Spinal cord (tissue), 10 donors: ENCODE data around the gene DIP2C. TPM values are rescaled to one million over a fixed set of nuclear protein-coding genes. Genes with fewer than 3 reads are reported as not detected.
A peak's percentile ranks its signal among the peaks of the same experiment; 100 is the strongest.

Experiments used
- DNase-seq, 6 donors: peaks; one replicate each; pipeline versions ENCODE4 v3.0.0 to v3.0.0-alpha.2; 2013 to 2015; ENCODE audit warnings: low spot score in 6 of 6, low read depth in 4 of 6
- H3K27ac ChIP-seq: one replicate; pipeline ENCODE4 v1.5.1; 2013; ENCODE audit warnings: low read depth, low read length, control low read depth
- H3K27me3 ChIP-seq: one replicate; pipeline ENCODE4 v1.6.1; 2013; ENCODE audit warnings: low read length; ENCODE audit not compliant: control insufficient read depth, insufficient read depth
- H3K36me3 ChIP-seq: one replicate; pipeline ENCODE4 v1.6.1; 2013; ENCODE audit warnings: low read length; ENCODE audit not compliant: control insufficient read depth, insufficient read depth
- H3K4me1 ChIP-seq: one replicate; pipeline ENCODE4 v1.6.1; 2013; ENCODE audit warnings: low read length; ENCODE audit not compliant: control insufficient read depth, insufficient read depth
- H3K4me3 ChIP-seq: one replicate; pipeline ENCODE4 v1.5.1; 2013; ENCODE audit warnings: low read depth, low read length, control low read depth
- H3K9me3 ChIP-seq: one replicate; pipeline ENCODE4 v1.6.1; 2013; ENCODE audit warnings: low read length; ENCODE audit not compliant: control insufficient read depth, insufficient read depth
- WGBS: methylation state at CpG from one replicate; pipeline ENCODE4 v1.1.5; 2013; ENCODE audit warnings: missing lambda C conversion rate; ENCODE audit not compliant: insufficient coverage; 5-methylcytosine and 5-hydroxymethylcytosine counted together
- polyA plus RNA-seq, 2 donors: library from polyadenylated mRNA; unstranded; fragments of 120-200 nt; gene quantifications; one replicate each; pipeline ENCODE4 v1.2.1, GENCODE V29; 2013; ENCODE audit not compliant: insufficient read length in 2 of 2
- total RNA-seq, 2 donors: library from RNA; depleted of rRNA in 1 of 2; stranded (reverse); fragments of 120-200 nt in 1 of 2; fragments of >200 nt in 1 of 2; gene quantifications; one replicate each; pipeline versions ENCODE4 v1.2.3 to v1.2.4, GENCODE V29; 2013 to 2014
- donor health status: healthy.

DIP2C gene
- total and polyA plus RNA-seq, 4 donors = 15.4 to 36.3 (median 29.3) TPM

DNA sequence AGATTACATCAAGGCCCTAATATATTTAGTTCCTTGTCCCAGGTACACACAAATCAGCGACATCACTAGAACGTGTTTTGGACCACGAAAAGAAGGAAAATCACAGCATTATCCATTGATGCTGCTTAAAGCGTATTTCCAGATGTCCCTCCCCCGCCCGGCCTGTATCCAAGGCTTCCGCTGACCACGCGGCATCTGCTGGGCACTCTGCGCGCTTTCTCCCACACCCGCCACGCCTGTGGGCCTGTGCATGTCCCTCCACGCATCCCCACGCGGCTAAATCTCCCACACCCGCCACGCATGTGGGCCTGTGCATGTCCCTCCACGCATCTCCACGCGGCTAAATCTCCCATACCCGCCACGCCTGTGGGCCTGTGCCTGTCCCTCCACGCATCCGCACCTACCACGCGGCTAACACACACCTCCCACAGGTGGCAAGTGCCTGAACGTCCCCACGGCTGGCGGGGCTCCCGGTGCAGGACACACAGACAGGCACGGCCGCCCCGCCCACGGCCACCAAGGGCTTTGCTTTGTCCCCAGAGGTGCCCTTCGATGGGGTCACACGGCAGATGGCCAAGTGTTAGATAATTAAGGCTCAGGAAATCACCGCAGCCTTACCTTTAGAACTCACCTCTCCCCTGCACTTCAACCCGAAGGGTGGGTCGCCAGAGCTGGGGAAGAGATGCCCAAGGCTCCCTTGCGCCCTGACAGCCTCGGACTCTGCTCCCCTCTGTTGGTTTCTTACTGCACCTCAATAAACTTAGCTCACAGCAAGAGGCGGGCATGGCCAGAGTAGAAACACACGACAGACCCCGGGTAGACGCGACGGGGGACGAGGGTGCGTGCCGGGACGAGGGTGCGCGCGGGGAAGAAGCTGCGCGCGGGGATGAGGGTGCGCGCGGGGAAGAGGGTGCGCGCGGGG is 49.5 kb downstream of the DIP2C start:
- WGBS = 93% methylated on average over 56 of the region's 64 CpGs
- H3K9me3 ChIP-seq = peaks cover 3% of the 10 kb centered on the region
- no peaks in the 10 kb centered on the region for H3K27me3 ChIP-seq
- no peak for DNase-seq
- H3K36me3 ChIP-seq = peaks cover 22% of the 10 kb centered on the region
- no peak overlapping the region for H3K27ac ChIP-seq
- H3K4me1 ChIP-seq = peaks cover 33% of the 10 kb centered on the region
- no peak overlapping the region for H3K4me3 ChIP-seq

DNA sequence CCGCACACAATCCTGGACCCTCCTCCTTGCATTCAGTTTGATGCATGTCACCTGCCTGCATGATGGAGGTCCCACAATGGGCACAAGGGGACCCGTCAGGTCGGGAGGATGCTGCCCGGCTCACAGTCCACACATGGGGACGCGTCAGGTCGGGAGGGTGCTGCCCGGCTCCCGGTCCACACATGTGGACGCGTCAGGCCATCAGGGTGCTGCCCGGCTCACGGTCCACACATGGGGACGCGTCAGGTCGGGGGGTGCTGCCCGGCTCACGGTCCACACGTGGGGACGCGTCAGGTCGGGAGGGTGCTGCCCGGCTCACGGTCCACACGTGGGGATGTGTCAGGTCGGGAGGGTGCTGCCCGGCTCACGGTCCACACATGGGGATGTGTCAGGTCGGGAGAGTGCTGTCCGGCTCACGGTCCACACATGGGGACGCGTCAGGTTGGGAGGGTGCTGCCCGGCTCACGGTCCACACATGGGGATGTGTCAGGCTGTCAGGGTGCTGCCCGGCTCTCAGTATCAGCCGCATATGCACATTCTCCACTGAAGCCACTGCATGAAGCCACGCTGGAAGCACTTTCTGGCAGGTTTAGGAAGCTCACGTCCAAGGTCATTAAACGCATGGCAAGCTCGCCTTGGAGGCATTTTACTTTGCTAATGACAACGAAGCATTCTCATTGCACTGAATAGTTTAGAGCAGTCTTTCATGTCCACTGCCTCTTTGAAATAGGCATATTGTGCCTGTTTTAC is 50.3 kb downstream of the DIP2C start:
- peaks cover 17% of the 10 kb centered on the region for H3K36me3 ChIP-seq
- peaks cover 32% of the 10 kb centered on the region for H3K4me1 ChIP-seq
- H3K27ac ChIP-seq = no peak overlapping the region
- H3K27me3 ChIP-seq = no peaks in the 10 kb centered on the region
- H3K9me3 ChIP-seq = no peaks in the 10 kb centered on the region
- H3K4me3 ChIP-seq = no peak overlapping the region
- 91% methylated on average over 38 of the region's 42 CpGs for WGBS
- peak in 1 of 6 donors; percentile 72 for DNase-seq

DNA sequence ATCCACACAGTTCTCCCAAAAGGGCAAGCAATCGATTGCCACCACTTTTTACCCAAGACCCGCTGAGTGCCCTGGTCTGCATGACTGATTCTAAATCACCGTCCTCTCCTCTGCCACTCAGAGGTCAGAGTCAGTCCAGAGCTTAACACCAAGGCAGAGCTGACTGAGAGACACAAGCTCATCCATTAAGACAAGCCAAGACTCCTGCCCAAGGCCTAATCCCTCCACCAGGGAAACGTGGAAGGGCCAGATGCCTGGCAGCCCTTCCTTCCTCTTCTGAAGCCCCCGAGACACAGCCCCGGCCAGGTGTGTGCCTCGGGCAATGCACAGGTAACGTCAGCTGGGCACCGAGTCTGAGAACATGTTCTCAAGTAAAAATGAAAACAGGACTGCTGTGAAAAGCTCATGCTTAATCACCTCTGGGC is 51.7 kb downstream of the DIP2C start:
- no peak for DNase-seq
- WGBS = 73% methylated on average over 9 of the region's 9 CpGs
- Histone ChIP-seq H3K4me1 (peaks cover 46% of the 10 kb centered on the region), H3K9me3 (no peaks in the 10 kb centered on the region), H3K36me3 (peaks cover 17% of the 10 kb centered on the region), H3K27me3 (no peaks in the 10 kb centered on the region), H3K4me3 (no peak overlapping the region), H3K27ac (no peak overlapping the region)

DNA sequence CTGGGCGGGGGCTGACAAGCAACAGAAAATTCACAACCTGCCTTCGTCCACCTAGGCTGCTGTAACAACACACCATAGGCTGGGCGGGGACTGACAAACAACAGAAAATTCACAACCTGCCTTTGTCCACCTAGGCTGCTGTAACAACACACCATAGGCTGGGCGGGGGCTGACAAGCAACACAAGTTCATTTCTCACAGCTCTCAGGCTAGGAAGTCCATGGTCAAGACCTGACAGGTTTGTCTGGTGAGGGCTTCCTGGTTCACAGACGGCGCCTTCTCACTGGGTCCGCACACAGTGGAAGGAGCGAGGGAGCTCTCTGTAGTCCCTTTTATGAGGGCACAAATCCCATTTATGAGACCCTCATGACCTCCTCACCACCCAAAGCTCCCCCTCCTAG is 52.2 kb downstream of the DIP2C start:
- Histone ChIP-seq H3K4me1 (peaks cover 50% of the 10 kb centered on the region), H3K4me3 (no peak overlapping the region), H3K27me3 (no peaks in the 10 kb centered on the region), H3K9me3 (no peaks in the 10 kb centered on the region), H3K36me3 (peaks cover 17% of the 10 kb centered on the region), H3K27ac (no peak overlapping the region)
- WGBS = 85% methylated on average over 4 of the region's 8 CpGs
- no peak for DNase-seq

DNA sequence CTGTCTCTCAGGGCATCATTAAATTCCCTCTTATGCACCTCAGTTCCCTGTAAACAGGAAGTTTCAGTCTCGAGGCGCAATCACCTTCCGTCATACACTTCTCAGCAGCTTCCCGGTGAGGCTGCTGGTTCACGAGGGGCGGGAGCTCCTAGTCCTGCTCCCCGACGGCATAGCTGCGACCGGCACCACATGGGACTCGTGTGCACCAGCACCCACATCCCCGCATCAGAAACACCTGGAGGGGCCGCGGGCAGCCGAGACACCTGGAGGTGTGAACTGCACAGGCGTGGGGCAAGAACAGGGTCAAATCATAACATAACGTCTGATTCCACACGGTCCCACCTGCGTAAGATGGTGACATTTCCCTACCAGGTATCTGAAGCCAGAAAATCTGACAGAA is 52.7 kb downstream of the DIP2C start:
- DNase-seq = no peak
- H3K4me3 ChIP-seq = no peak overlapping the region
- no peaks in the 10 kb centered on the region for H3K27me3 ChIP-seq
- WGBS = 94% methylated on average over 19 of the region's 19 CpGs
- H3K9me3 ChIP-seq = no peaks in the 10 kb centered on the region
- peaks cover 50% of the 10 kb centered on the region for H3K4me1 ChIP-seq
- H3K27ac ChIP-seq = no peak overlapping the region
- peaks cover 17% of the 10 kb centered on the region for H3K36me3 ChIP-seq

DNA sequence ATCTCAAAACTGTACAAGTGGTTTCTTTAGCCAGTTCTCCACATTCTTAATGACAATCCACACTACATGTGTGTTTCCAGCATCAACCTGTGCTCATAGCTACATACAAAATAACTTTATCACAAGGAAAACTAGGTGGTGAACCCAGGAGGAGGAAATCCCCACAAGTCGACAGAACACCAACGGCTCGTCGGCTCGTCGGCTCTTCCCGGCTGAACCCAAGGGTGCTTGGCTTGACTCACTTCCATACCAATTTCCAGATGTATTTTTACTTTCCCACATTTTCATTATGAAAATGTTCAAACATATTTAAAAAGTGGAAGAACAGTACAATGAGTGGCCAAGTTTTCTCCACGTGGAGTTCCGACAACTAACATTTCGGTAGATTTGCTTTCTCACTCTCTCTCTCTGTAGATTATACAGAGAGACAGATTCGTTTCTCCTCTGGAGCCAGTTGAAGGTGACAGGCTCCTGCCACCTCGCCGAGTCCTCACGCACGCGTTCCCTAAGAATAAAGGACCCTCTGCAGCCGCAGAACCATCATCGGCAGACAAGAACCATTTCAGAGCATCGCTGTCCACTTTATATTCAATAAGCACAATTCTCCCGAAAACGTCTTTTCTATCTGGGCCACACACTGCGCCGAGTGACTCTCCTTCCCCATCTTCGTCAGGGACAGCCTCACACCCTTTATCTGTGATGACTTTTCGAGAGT is 53.3 kb downstream of the DIP2C start:
- no peaks in the 10 kb centered on the region for H3K9me3 ChIP-seq
- peaks cover 15% of the 10 kb centered on the region for H3K36me3 ChIP-seq
- H3K4me1 ChIP-seq = peaks cover 52% of the 10 kb centered on the region
- no peak overlapping the region for H3K27ac ChIP-seq
- no peak overlapping the region for H3K4me3 ChIP-seq
- no peak for DNase-seq
- 89% methylated on average over 16 of the region's 25 CpGs for WGBS
- H3K27me3 ChIP-seq = no peaks in the 10 kb centered on the region

DNA sequence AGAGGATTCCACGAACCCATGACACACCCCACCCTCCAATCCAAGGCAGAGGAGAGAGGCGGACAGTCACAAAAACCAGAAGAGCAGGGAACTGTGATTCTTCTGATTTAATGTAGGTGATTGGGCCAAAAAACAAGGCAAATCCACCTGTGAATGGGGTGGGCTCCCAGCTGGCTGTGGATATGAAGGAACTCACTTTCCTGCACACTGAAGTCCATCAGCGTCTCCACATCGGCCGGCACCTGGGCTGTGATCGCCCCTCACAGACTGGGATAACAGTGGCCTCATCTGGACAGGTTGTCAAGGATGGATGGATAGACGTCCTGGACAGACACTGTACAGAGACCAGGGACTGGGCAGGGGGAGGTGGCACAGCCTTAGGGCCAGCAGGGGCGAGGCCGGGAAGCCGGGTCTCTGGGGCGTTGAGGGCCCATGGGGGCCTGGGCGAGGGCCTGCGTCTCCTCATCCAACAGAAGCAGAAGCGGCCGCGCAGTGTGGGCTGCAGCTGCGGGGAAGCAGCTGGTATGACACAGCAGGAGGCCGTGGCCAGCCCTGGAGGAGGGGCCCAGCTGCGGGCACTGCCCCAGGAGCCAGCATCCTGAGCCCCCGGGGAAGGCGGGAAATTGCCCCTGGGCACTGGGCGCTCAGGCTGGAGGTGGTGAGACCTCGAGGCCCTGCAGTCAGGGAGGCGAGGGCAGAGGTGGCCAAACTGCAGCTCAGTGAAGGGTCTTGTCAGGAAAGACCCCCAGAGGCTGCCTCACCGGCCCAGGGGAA is 54.2 kb downstream of the DIP2C start:
- Histone ChIP-seq H3K4me3 (no peak overlapping the region), H3K4me1 (peaks cover 61% of the 10 kb centered on the region), H3K36me3 (peaks cover 17% of the 10 kb centered on the region), H3K9me3 (no peaks in the 10 kb centered on the region), H3K27ac (no peak overlapping the region), H3K27me3 (no peaks in the 10 kb centered on the region)
- WGBS = 70% methylated on average over 23 of the region's 25 CpGs
- no peak for DNase-seq

DNA sequence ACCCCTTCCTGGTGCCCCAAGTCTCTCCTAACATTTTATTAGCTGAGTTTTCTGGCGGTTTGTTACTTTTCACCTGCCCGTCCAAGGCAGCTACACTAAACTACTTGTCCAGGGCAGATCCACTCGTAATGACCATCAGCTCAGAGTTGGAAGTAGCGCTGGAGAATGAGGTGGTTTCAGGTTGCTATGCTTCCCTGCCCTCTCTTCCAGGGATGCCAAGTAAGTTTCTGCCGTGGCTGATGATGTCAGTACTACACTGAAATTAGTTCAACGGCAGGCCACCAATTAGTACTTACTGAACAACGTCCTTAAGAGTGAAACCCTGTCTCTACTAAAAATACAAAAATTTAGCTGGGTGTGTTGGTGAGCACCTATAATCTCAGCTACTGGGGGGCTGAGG is 55.2 kb downstream of the DIP2C start:
- H3K4me3 ChIP-seq = no peak overlapping the region
- H3K27me3 ChIP-seq = no peaks in the 10 kb centered on the region
- no peaks in the 10 kb centered on the region for H3K9me3 ChIP-seq
- H3K27ac ChIP-seq = peak overlapping the region; percentile 63
- peak in 1 of 6 donors; percentile 43 for DNase-seq
- H3K36me3 ChIP-seq = peaks cover 16% of the 10 kb centered on the region
- no CpG with 5 or more reads among the region's 7 CpGs for WGBS
- H3K4me1 ChIP-seq = peaks cover 66% of the 10 kb centered on the region
